HepG2 (cell line): ENCODE data around the gene CLN6. TPM values are rescaled to one million over a fixed set of nuclear protein-coding genes. Genes with fewer than 3 reads are reported as not detected.

Source experiments
- AGO1 ChIP-seq: fragments of 200-400 bp; formaldehyde crosslinking; IDR thresholded peaks from 2 replicates; pipeline ENCODE4 v1.6.1; 2017; ENCODE audit warnings: mild to moderate bottlenecking, low read depth, low read length, moderate library complexity; ENCODE audit not compliant: poor library complexity, severe bottlenecking
- ATF7 ChIP-seq, 2 experiments: fragments of 450-650 bp in 1 of 2; sonication (generic) in 1 of 2; formaldehyde crosslinking in 1 of 2; IDR thresholded peaks; 2 replicates each; pipeline versions ENCODE4 v1.4.0 to v1.6.1; 2016 to 2020; ENCODE audit warnings: antibody characterized with exemption in 1 of 2, mild to moderate bottlenecking in 1 of 2, missing genetic modification reagents in 1 of 2
- CHD4 ChIP-seq: fragments of 200-600 bp; sonication (generic); IDR thresholded peaks from 2 replicates; pipeline ENCODE4 v1.7.0; 2017; ENCODE audit warnings: mild to moderate bottlenecking, low read length, borderline replicate concordance
- ETV6 ChIP-seq: sonication (generic); formaldehyde crosslinking; conservative IDR thresholded peaks from 2 replicates; pipeline ENCODE4 v1.4.0; 2020; ENCODE audit warnings: missing genetic modification reagents
- HIVEP1 ChIP-seq: sonication (generic); formaldehyde crosslinking; IDR thresholded peaks from 2 replicates; pipeline ENCODE4 v1.4.0; 2020; ENCODE audit warnings: mild to moderate bottlenecking, missing genetic modification reagents
- HOXD1 ChIP-seq: sonication (generic); formaldehyde crosslinking; IDR thresholded peaks from 2 replicates; pipeline ENCODE4 v1.5.0; 2020; ENCODE audit warnings: missing genetic modification reagents
- JUN ChIP-seq: sonication (generic); formaldehyde crosslinking; IDR thresholded peaks from 2 replicates; pipeline ENCODE4 v1.4.0; 2020; ENCODE audit warnings: mild to moderate bottlenecking, missing genetic modification reagents
- KLF16 ChIP-seq, 2 experiments: sonication (generic) in 1 of 2; formaldehyde crosslinking in 1 of 2; IDR thresholded peaks; 2 replicates each; pipeline versions ENCODE4 v1.6.1 to v1.8.0; 2016 to 2023; ENCODE audit warnings: missing genetic modification reagents in 2 of 2, missing compliant biosample characterization in 1 of 2
- NFE2L2 ChIP-seq: fragments of 150-350 bp; IDR thresholded peaks from 2 replicates; pipeline ENCODE4 v1.6.1; 2014; ENCODE audit warnings: low read length
- NR2F6 ChIP-seq, 2 experiments: IDR thresholded peaks; 2 replicates each; pipeline ENCODE4 v1.6.1; 2016; ENCODE audit warnings: antibody characterized with exemption in 1 of 2, mild to moderate bottlenecking in 1 of 2
- NR3C1 ChIP-seq: sonication (generic); formaldehyde crosslinking; IDR thresholded peaks from 2 replicates; pipeline ENCODE4 v1.4.0; 2020; ENCODE audit warnings: missing genetic modification reagents
- RAD21 ChIP-seq: fragments of 450-650 bp; formaldehyde crosslinking; IDR thresholded peaks from 2 replicates; pipeline ENCODE4 v1.5.0; 2020; ENCODE audit warnings: mild to moderate bottlenecking
- RNF2 ChIP-seq: fragments of 450-650 bp; conservative IDR thresholded peaks from 2 replicates; pipeline ENCODE4 v1.6.1; 2016; ENCODE audit warnings: low read depth
- SOX6 ChIP-seq, 2 experiments: fragments of 450-650 bp in 1 of 2; sonication (generic) in 1 of 2; formaldehyde crosslinking in 1 of 2; IDR thresholded peaks; 2 replicates each; pipeline versions ENCODE4 v1.4.0 to v1.6.1; 2017 to 2020; ENCODE audit warnings: antibody characterized with exemption in 1 of 2, mild to moderate bottlenecking in 1 of 2, missing genetic modification reagents in 1 of 2
- ZFP36 ChIP-seq: fragments of 150-350 bp; IDR thresholded peaks from 2 replicates; pipeline ENCODE4 v1.6.1; 2018; ENCODE audit warnings: borderline replicate concordance, low read length, low read depth; ENCODE audit not compliant: partially characterized antibody
- ZNF30 ChIP-seq: sonication (generic); formaldehyde crosslinking; IDR thresholded peaks from 2 replicates; pipeline ENCODE4 v1.5.0; 2020; ENCODE audit warnings: mild to moderate bottlenecking, missing genetic modification reagents
- ZNF354B ChIP-seq: sonication (generic); formaldehyde crosslinking; IDR thresholded peaks from 2 replicates; pipeline ENCODE4 v1.8.0; 2022; ENCODE audit warnings: mild to moderate bottlenecking, missing genetic modification reagents
- ZNF557 ChIP-seq: sonication (generic); formaldehyde crosslinking; IDR thresholded peaks from 2 replicates; pipeline ENCODE4 v1.4.0; 2020; ENCODE audit warnings: missing genetic modification reagents
- ZNF629 ChIP-seq: sonication (generic); formaldehyde crosslinking; conservative IDR thresholded peaks from 2 replicates; pipeline ENCODE4 v1.5.0; 2020; ENCODE audit warnings: missing genetic modification reagents
- ZNF766 ChIP-seq: sonication (generic); formaldehyde crosslinking; IDR thresholded peaks from 2 replicates; pipeline ENCODE4 v1.5.0; 2020; ENCODE audit warnings: missing genetic modification reagents, borderline replicate concordance
- ZNF781 ChIP-seq: sonication (generic); formaldehyde crosslinking; IDR thresholded peaks from 2 replicates; pipeline ENCODE4 v1.5.1; 2020; ENCODE audit warnings: borderline replicate concordance, mild to moderate bottlenecking, missing genetic modification reagents; ENCODE audit errors: not compliant biosample characterization
- ZSCAN25 ChIP-seq: sonication (generic); formaldehyde crosslinking; IDR thresholded peaks from 2 replicates; pipeline ENCODE4 v1.8.0; 2022; ENCODE audit warnings: mild to moderate bottlenecking, missing genetic modification reagents
- polyA plus RNA-seq, 8 experiments: library from polyadenylated mRNA; depleted of rRNA in 3 of 8; stranded (reverse) in 7 of 8; unstranded in 1 of 8; fragments of >200 nt; fragmentation: Illumina TruSeq in 4 of 8; extraction: Trizol in 4 of 8; gene quantifications; 2 replicates each; pipeline versions ENCODE4 v1.2.1 to v1.2.3, GENCODE V29; 2011 to 2016; ENCODE audit warnings: low read depth in 4 of 8, missing spikeins in 1 of 8, mixed read lengths in 1 of 8; ENCODE audit not compliant: insufficient read depth in 1 of 8
- total RNA-seq, 5 experiments: library from RNA; depleted of rRNA; stranded (reverse); fragments of >200 nt; fragmentation: Illumina TruSeq; extraction: Trizol; gene quantifications; 2 replicates each; pipeline ENCODE4 v1.2.3, GENCODE V29; 2016; ENCODE audit warnings: low read depth in 1 of 5
- TF ChIP-seq, protein P1 (sequence below): sonication (generic); formaldehyde crosslinking; IDR thresholded peaks from 2 replicates; pipeline ENCODE4 v1.4.0; 2020; ENCODE audit warnings: missing genetic modification reagents
- TF ChIP-seq, protein P2 (sequence below): sonication (generic); formaldehyde crosslinking; IDR thresholded peaks from 2 replicates; pipeline ENCODE4 v1.5.0; 2020; ENCODE audit warnings: missing genetic modification reagents, mild to moderate bottlenecking, borderline replicate concordance
- TF ChIP-seq, protein P3 (sequence below): sonication (generic); formaldehyde crosslinking; IDR thresholded peaks from 2 replicates; pipeline ENCODE4 v1.4.0; 2020; ENCODE audit warnings: missing genetic modification reagents
- TF ChIP-seq, protein P4 (sequence below): sonication (generic); formaldehyde crosslinking; IDR thresholded peaks from 2 replicates; pipeline ENCODE4 v1.4.0; 2020; ENCODE audit warnings: missing genetic modification reagents

CLN6 gene
- total and polyA plus RNA-seq, 2 of the 13 experiments (the other 11 are each of a cell fraction or from before 2014, with no cell fraction given) = 24.9 to 27.1 TPM

DNA sequence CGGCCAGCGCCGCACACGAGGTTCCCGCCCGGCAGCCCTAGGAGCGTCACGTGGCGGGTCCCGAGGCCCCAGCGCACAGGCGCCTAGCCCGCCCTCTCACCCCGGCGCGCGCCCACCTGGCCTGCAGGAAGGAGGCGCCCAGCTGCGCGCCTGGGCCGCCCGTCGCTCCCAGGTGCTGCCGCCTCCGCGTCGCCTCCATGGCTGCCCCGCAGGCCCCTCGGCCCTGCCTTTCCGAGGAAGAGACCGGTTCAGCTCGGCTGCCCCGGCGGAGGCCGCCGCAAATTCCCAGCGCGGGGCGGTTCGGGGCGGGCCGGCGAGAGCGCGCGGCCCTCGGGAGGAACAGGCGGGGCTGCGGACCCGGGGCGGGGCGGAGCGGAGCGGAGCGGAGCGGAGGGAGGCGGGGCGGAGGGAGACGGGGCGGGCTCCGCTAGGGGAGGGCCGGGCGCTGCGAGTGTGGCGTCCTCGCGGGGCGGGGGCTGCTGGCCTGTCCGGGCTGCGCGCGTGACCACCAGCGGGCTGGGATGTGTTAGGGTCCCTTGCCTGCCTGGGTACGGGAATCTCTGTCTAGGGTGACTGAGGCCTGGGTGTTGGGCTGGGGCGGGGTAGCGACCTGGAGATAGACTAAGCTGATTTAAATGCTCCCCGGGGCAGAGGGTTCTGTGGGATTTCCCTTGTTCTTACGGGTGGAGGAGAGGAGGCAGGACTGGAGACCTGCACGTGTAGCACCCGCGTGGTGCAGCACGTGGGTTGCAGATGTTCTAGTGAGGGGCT lies at the start of gene CLN6 (continued):
- TF ChIP-seq CHD4 (no peak), ZNF781 (no peak), ZNF766 (CRISPR knock-in tag) (peak; percentile 82), ZNF629 (CRISPR knock-in tag) (peak; percentile 33; the same call in 1 of the 2 replicates), AGO1 (no peak), NR2F6 (IDR thresholded peaks at IDR 0.05) (no peak), NR2F6 (CRISPR knock-in tag; IDR thresholded peaks at IDR 0.05) (no peak), ZFP36 (no peak), ZNF557 (CRISPR knock-in tag) (peak; percentile 31; the same call in 1 of the 2 replicates), KLF16 (CRISPR knock-in tag; IDR thresholded peaks at IDR 0.05) (peak in 1 of 2 experiments; percentile 20; a peak in 1 of 4 replicates), RAD21 (CRISPR knock-in tag) (peak; percentile 42; the same call in 1 of the 2 replicates), HIVEP1 (no peak; the same call in 1 of the 2 replicates), ZNF354B (CRISPR knock-in tag) (no peak), NR3C1 (no peak), ATF7 (IDR thresholded peaks at IDR 0.05) (no peak), ATF7 (CRISPR knock-in tag; IDR thresholded peaks at IDR 0.05) (no peak), NFE2L2 (no peak), ETV6 (CRISPR knock-in tag) (peak; percentile 94), ZSCAN25 (peak; percentile 52; the same call in 1 of the 2 replicates), ZNF30 (CRISPR knock-in tag) (no peak), SOX6 (IDR thresholded peaks at IDR 0.05) (no peak), SOX6 (CRISPR knock-in tag; IDR thresholded peaks at IDR 0.05) (no peak), HOXD1 (no peak; the same call in 1 of the 2 replicates), JUN (CRISPR knock-in tag) (peak; percentile 62; the same call in 1 of the 2 replicates), RNF2 (peak; percentile 97)
- TF ChIP-seq, protein P1, sequence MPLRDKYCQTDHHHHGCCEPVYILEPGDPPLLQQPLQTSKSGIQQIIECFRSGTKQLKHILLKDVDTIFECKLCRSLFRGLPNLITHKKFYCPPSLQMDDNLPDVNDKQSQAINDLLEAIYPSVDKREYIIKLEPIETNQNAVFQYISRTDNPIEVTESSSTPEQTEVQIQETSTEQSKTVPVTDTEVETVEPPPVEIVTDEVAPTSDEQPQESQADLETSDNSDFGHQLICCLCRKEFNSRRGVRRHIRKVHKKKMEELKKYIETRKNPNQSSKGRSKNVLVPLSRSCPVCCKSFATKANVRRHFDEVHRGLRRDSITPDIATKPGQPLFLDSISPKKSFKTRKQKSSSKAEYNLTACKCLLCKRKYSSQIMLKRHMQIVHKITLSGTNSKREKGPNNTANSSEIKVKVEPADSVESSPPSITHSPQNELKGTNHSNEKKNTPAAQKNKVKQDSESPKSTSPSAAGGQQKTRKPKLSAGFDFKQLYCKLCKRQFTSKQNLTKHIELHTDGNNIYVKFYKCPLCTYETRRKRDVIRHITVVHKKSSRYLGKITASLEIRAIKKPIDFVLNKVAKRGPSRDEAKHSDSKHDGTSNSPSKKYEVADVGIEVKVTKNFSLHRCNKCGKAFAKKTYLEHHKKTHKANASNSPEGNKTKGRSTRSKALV = no peak
- TF ChIP-seq, protein P2, sequence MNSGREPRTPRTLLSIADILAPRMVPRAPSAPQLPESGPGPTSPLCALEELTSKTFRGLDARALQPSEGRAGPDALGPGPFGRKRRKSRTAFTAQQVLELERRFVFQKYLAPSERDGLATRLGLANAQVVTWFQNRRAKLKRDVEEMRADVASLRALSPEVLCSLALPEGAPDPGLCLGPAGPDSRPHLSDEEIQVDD = peak; percentile 96; the same call in 1 of the 2 replicates
- TF ChIP-seq, protein P3, sequence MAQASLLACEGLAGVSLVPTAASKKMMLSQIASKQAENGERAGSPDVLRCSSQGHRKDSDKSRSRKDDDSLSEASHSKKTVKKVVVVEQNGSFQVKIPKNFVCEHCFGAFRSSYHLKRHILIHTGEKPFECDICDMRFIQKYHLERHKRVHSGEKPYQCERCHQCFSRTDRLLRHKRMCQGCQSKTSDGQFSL = no peak
- TF ChIP-seq, protein P4, sequence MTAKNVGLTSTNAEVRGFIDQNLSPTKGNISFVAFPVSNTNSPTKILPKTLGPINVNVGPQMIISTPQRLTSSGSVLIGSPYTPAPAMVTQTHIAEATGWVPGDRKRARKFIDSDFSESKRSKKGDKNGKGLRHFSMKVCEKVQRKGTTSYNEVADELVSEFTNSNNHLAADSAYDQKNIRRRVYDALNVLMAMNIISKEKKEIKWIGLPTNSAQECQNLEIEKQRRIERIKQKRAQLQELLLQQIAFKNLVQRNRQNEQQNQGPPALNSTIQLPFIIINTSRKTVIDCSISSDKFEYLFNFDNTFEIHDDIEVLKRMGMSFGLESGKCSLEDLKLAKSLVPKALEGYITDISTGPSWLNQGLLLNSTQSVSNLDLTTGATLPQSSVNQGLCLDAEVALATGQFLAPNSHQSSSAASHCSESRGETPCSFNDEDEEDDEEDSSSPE = peak; percentile 95
